Measurements from ENCODE around the gene AOPEP.

- TF ChIP-seq ZNF394 (tag by site-specific recombination; IDR thresholded peaks at IDR 0.05; ENCODE audit: borderline replicate concordance): no peak
- TF ChIP-seq, protein P1, sequence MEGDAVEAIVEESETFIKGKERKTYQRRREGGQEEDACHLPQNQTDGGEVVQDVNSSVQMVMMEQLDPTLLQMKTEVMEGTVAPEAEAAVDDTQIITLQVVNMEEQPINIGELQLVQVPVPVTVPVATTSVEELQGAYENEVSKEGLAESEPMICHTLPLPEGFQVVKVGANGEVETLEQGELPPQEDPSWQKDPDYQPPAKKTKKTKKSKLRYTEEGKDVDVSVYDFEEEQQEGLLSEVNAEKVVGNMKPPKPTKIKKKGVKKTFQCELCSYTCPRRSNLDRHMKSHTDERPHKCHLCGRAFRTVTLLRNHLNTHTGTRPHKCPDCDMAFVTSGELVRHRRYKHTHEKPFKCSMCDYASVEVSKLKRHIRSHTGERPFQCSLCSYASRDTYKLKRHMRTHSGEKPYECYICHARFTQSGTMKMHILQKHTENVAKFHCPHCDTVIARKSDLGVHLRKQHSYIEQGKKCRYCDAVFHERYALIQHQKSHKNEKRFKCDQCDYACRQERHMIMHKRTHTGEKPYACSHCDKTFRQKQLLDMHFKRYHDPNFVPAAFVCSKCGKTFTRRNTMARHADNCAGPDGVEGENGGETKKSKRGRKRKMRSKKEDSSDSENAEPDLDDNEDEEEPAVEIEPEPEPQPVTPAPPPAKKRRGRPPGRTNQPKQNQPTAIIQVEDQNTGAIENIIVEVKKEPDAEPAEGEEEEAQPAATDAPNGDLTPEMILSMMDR (tag by site-specific recombination; IDR thresholded peaks at IDR 0.05): no peak
- no peak for TF ChIP-seq PRDM1 (tag by site-specific recombination; IDR thresholded peaks at IDR 0.05)
- TF ChIP-seq ZNF501 (tag by site-specific recombination; IDR thresholded peaks at IDR 0.05): no peak
- no peak for TF ChIP-seq ZNF174 (tag by site-specific recombination; IDR thresholded peaks at IDR 0.05)
- TF ChIP-seq BCL11A (tag by site-specific recombination; IDR thresholded peaks at IDR 0.05; ENCODE audit: low read depth): no peak
- no peak for TF ChIP-seq ZNF416 (tag by site-specific recombination; IDR thresholded peaks at IDR 0.05)
- TF ChIP-seq ZBTB20 (tag by site-specific recombination; IDR thresholded peaks at IDR 0.05): no peak
Observed at GRCh38 chr9:95087659-95088242, 361.3 kb downstream of the AOPEP start.

Measured in HEK293 (cell line).